VCaP (cell line): Measurements from ENCODE around the gene MYOF.

Experiments
- H3K27ac ChIP-seq: fragments of 450-650 bp; 2 replicates; pipeline ENCODE4 v1.5.1; 2017
- TF ChIP-seq, protein P1 (sequence below): fragments of 450-650 bp; conservative IDR thresholded peaks from 2 replicates; pipeline ENCODE4 v1.5.1; 2017; ENCODE audit warnings: mild to moderate bottlenecking, moderate library complexity

MYOF gene

DNA sequence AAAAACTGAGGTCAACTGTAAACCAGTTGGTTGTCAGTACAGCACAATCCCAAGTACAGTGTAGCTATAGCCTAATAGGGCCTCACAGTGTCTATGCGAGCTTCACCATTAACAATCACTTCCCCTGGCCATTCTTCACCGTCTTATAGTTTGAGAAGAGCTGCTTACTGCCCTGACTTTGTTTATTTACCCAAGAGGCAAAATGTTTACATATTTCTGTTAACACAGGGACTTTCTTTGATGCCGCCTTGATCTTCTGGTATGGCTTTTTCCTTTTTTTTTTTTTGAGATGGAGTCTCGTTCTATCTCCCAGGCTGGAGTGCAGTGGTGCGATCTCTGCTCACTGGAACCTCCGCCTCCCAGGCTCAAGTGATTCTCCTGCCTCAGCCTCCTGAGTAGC, 3.3 kb downstream of the MYOF start:
- no peak overlapping the region for H3K27ac ChIP-seq
- TF ChIP-seq, protein P1, sequence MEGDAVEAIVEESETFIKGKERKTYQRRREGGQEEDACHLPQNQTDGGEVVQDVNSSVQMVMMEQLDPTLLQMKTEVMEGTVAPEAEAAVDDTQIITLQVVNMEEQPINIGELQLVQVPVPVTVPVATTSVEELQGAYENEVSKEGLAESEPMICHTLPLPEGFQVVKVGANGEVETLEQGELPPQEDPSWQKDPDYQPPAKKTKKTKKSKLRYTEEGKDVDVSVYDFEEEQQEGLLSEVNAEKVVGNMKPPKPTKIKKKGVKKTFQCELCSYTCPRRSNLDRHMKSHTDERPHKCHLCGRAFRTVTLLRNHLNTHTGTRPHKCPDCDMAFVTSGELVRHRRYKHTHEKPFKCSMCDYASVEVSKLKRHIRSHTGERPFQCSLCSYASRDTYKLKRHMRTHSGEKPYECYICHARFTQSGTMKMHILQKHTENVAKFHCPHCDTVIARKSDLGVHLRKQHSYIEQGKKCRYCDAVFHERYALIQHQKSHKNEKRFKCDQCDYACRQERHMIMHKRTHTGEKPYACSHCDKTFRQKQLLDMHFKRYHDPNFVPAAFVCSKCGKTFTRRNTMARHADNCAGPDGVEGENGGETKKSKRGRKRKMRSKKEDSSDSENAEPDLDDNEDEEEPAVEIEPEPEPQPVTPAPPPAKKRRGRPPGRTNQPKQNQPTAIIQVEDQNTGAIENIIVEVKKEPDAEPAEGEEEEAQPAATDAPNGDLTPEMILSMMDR, result no peak

DNA sequence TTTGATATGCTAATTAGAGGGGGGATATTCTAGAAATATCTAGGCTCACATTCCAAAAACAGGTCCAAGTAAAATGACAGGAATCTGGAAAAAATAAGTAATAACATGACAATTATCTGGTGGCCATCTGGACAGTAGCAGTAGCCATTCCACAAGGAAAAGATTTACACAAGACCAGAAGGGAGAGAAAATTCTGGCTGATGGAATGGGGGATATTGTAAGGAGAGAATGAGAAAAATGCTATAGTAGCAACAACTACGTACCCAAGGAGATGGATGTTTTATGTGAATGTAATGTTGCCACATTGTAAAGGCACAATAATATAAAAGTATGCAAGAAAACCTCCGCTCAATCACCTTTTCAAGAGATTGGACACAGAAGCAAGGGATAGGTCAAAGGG, 5.4 kb downstream of the MYOF start:
- H3K27ac ChIP-seq, result no peak overlapping the region
- TF ChIP-seq, protein P1, result no peak

DNA sequence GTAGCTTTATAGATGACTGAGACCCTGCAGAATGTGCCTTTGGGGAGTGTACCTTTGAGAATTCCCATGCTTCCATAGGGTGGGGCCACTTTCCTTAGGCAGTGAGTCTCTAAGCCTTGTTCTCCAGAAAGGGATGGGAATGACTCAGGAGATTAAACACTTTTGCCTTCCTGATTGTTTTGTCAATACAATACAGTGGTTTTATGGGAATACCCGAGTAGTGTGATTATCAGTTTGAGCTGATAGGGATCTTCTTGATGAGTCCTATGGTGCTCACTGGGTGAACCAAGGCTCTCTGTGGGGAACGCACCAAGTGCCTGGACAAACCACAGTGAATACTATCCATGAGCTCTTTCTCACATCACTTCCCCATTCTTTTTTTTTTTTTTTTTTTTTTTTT, 6.3 kb downstream of the MYOF start:
- TF ChIP-seq, protein P1, result no peak
- no peak overlapping the region for H3K27ac ChIP-seq

DNA sequence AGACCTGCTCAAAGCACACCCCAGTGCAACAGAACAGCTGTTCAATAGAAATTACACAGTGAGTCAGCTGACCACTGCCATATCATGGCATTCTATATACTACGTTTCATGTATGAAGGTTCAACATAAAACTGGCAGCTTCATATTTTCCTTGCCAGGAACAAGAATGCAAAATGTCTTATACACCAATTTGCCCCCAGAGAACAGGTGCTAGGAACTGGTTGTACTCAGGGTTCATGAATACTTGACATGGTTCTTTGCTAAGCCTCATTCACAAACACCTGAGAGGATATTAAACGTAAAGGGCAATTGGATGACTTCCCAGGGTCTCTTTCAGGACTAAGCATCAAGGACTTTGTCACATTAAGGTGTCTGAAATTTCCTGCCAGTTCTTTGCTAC, 6.9 kb downstream of the MYOF start:
- no peak overlapping the region for H3K27ac ChIP-seq
- TF ChIP-seq, protein P1, result no peak

DNA sequence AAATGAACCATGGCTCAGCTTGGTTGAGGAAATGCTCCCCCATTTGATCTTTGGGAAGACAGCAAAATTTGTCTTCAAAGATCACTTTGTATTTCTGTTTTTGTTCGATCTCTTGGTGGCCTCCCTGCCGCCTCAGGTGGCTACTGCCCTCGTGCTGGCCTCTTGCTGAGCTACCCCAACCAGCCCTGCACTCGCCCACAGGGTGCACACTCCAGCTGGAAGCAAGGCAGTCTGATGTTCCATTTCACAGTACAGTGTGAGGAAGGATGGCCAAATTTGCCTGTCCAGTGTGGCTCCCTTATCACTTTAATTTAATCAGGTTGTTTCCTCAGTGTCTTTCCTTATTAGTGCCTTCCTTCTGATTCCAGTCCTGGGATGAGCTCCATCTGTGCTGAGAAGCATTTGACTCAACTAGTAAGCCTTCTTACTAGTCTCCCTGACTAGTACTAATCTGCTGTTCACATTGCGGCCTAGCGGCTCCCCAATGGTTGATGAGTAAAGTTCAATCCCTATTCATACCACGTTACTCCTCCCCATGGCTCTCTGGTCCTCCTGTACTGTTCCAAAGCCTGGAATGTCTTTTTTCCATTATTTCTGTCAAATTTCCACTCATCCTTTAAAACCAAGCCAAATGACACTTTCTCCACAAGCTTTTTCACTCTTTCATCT, 8.2 kb downstream of the MYOF start:
- TF ChIP-seq, protein P1, result no peak

DNA sequence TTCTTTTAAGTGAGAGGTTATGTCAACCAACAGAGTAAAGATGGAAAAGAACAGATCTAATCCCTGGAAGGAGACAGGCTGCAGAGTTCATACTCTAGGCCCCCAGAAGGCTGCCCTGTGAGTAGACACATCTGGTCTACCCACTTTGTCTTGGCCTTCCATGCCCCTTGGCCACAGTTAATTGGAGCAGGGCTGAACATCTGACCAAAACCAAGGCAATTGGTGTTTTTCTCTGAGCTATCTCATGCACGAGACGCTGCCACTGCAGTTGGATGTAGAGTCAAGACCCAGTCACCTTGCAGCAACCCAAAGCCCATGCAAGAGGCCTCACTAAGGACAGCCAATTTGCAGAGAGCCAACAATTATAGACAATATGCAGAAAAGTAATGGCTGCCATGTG, 9.0 kb downstream of the MYOF start:
- TF ChIP-seq, protein P1, result no peak
- H3K27ac ChIP-seq, result no peak overlapping the region

More for the DNA sequence above, 8.2 kb downstream of the MYOF start:
- no peak overlapping the region for H3K27ac ChIP-seq

DNA sequence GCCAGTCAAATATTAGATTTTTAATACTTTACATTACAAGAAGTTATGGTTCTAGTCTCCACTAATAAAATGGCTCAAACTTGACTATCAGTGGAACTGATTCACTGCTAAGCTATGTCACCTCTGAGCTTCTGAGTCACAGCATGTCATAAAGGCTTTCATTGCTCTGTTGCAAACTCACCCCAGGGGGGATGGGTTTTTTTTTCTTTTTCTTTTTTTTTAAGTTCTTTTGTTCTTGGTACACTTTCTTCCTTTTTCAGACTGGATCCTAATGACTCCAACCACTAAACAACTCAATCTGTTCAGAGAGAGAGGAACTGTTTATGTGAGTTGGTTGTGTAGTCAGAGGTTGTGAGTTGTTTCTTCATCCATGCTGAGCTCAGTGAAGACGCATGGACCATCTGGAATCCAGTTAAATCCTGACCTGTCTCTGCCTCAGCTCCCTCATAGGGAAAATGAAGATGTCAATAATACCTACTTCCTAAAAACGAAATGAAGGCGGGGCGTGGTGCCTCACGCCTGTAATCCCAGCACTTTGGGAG, 11.0 kb downstream of the MYOF start:
- TF ChIP-seq, protein P1, result no peak
- H3K27ac ChIP-seq, result no peak overlapping the region
